CD4-positive, alpha-beta T cell treated with Interleukin-17A for 1 hour (primary cell): ENCODE measurements around the gene CCM2.

Source experiments
- DNase-seq: peaks from one replicate; pipeline ENCODE4 v3.0.0-alpha.2; 2020

Gene CCM2

DNA sequence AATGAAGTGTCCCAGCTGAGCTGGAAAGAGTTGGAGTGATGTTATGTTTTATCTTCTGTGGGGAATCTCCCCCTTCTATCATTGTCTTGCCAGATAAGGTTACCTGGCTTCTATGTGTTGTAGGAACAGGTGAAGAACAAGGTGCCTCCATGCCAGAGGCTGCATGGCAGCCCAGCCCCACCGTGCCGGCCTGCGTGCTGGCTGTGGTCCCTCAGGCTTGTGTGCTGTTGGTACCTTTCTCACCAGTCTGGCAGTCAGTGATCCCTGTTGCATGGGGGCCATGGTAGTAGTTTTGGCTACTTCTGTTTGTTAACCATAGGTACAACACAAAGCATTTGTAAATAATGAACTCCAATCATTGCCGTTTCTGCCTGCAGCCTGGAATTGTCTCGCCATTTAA, 37.9 kb downstream of the CCM2 start:
- no peak for DNase-seq

DNA sequence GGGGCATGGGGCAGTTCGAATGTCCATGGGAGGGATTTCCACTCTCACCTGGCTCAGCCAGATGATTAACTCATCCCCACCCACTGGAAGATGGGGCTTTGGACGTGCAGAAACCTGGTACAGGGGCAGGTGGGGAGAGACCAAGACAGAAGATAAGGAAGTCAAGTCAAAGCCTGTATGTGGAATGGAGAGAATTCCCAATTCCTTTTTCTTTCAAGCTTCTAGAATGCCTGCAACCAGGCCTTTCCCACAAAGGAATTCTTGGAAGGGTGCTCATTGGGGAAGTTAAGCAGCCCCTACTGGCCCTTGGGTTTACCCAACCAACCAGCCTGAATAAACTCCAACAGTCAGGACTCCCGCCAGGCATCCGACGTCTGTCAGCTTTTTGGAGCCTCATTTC, 39.1 kb downstream of the CCM2 start:
- DNase-seq, result no peak

DNA sequence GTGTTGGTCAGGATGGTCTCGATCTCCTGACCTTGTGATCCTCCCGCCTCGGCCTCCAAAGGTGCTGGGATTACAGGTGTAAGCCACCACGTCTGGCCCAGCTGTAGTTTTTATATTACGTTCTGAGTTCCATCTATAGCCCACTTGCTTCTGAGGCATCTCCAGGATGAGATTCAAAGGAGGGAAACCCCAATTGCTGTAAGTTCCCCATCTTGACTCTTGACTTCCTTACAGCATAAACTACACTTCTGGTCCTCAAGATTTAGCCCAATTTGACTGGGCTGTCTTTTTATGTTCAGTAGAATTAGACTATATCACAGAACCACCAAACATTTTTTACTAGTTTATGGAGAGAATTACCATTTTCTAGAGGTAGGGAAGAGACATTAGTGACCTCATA, 44.3 kb downstream of the CCM2 start:
- DNase-seq, result no peak

DNA sequence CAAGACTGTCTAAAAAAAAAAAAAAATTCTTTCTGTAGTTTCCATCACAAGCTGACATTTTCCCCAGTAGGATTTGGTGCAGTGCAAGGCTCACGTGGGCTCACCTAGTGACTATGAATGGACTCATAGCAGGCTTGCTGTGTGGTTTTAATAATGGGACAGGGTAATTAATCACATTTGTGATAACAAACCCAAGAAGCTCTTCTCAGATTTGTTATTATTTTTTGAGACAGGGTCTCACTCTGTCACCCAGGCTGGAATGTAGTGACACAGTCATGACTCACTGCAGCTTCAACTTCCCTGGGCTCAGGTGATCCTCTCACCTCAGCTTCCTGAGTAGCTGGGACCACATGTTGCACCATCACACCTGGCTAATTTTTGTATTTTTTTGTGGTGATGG, 48.7 kb downstream of the CCM2 start:
- no peak for DNase-seq

- no peak for DNase-seq
These were observed 50.2 kb downstream of the CCM2 start for GRCh38 chr7:45050198-45050597.

- DNase-seq, result no peak
These were observed 52.0 kb downstream of the CCM2 start for GRCh38 chr7:45052011-45052410.

- DNase-seq, result no peak
These were observed 53.4 kb downstream of the CCM2 start for GRCh38 chr7:45053401-45053800.

DNA sequence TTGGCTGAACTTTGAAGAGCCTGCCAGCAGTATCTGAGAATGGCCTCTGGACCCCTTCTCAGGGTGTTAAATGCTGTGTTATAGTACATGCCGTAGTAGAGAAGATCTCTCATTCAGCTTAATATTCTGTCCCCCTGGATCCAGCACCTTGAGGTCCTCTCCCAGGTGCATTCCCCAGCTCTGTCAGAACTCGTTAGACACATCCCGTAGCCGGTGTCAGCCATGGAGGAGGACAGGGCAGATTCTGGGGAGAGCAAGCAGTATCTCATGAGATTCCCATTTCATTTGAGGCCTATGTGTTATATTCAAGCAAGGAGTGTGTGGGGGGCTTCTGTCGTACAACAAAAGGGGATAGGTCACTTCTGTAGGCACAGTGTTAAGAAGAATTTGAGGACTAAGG, 53.9 kb downstream of the CCM2 start:
- DNase-seq, result no peak

DNA sequence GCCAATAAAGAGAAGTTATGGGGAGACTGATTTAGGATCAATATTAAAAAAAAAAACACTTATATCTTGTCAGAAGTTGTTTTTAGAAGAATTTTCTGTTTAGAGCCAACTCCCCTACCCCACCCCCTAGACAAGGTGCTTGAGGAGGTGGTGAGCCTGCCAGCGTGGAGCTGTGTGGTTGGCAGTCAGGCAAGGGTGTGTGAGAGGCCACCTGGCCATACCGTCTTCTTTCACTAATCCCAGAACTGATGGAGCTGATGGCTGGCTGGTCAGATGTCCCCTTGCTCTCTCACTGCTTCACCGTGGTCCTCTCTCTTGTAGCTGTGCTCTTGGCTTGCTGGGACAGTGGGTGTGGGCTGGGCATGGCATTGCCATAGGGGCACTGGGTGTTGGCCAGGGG, 54.4 kb downstream of the CCM2 start:
- DNase-seq, result no peak

- DNase-seq, result no peak
These were observed 55.0 kb downstream of the CCM2 start for GRCh38 chr7:45055016-45055415.

- no peak for DNase-seq
These were observed 55.7 kb downstream of the CCM2 start for GRCh38 chr7:45055594-45056219.

DNA sequence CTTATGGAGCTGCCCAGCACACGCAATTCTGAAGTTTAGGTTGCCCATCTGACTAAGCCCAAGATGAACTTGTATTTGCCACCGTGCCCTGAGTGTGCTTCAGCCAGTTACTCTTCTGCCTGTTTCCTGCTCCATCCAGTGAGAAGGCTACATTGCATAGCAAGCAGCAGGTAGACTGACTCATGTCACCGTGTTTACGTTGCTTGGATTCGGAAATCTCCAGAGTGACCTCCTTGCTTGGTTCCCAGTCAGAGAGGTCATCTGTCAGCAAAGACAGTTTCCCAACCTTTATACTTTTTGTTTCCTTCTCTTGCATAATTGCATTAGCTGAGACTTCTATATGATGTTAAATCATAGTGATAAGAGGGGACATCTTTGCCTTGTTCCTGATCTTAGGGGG, 57.9 kb downstream of the CCM2 start:
- no peak for DNase-seq

DNA sequence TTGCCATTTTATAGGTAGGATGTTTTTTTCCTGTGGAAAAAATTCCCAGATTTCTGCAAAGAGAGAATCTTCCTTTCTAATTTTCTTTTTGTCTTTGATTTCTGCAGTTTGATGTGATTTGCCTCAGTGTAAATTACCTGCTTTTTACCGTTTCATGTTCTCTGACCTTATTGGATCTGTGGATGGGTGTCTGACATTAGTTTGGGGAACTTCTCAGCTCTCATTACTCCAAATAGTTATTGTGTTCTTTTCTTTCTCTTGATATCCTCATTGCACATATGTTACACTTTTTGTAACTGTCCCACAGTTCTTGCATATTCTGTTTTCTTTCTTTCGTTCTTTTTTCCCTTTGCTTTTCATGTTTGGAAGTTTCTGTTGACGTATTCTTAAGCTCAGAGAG, 60.3 kb downstream of the CCM2 start:
- DNase-seq, result no peak

DNA sequence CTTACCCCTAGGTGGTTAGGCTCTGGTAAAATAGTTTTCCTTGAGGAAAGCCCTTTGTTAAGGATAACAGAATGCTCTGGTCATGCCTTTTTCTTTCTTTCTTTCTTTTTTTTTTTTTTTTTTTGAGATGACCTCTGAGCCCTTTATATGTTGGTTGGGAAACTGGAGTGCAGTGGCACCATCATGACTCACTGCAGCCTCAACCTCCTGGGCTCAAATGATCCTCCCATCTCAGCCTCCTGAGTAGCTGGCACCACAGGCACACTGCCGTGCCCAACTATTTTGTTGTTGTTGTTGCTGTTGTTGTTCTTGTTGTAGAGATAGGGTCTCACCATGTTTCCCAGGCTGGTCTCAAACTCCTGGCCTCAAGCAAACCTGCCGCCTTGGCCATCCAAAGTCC, 61.4 kb downstream of the CCM2 start:
- no peak for DNase-seq

GRCh38 chr7:45061806-45062425, 61.9 kb downstream of the CCM2 start:
- no peak for DNase-seq

- no peak for DNase-seq
These were observed 64.2 kb downstream of the CCM2 start for GRCh38 chr7:45064047-45064725.

- no peak for DNase-seq
These were observed 65.3 kb downstream of the CCM2 start for GRCh38 chr7:45065031-45065995.

DNA sequence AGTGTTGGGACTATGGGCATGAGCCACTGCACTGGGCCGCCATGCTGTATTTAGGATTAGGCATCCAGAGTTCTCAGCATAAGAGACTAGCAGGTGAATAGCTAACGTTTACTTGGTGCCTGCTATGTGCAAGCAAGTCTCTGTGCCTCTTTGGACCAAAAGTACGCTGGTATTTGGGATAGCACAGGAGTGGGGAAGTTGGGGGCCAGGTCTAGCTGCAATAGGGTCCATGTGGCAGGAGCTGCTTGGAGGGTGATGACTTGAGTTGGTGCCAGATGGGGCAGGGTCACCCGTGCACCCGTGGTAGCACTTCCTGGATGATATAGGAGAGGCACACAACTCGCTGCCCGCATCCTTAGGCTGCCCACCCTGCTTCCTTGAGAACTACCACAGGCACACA, 66.4 kb downstream of the CCM2 start:
- no peak for DNase-seq

DNA sequence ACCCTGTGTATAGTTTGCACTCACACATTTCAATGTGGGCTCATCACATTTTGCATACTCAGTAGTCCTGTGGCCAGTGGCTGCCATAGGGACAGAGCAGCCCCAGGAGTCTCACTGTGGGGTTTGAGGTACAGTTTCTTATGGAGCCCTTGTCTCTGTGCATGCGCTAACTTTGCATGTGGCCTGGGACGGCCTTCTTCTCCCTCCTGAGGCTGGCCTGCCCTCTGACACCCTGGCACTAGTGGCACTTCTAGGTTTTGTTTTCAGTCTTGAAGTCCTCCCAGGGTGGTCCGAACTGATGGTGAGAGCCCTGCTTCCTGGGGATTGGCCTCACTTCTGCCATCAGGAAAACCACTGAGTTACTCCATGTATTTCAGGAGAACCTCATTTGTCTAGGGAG, 67.6 kb downstream of the CCM2 start:
- DNase-seq, result no peak

DNA sequence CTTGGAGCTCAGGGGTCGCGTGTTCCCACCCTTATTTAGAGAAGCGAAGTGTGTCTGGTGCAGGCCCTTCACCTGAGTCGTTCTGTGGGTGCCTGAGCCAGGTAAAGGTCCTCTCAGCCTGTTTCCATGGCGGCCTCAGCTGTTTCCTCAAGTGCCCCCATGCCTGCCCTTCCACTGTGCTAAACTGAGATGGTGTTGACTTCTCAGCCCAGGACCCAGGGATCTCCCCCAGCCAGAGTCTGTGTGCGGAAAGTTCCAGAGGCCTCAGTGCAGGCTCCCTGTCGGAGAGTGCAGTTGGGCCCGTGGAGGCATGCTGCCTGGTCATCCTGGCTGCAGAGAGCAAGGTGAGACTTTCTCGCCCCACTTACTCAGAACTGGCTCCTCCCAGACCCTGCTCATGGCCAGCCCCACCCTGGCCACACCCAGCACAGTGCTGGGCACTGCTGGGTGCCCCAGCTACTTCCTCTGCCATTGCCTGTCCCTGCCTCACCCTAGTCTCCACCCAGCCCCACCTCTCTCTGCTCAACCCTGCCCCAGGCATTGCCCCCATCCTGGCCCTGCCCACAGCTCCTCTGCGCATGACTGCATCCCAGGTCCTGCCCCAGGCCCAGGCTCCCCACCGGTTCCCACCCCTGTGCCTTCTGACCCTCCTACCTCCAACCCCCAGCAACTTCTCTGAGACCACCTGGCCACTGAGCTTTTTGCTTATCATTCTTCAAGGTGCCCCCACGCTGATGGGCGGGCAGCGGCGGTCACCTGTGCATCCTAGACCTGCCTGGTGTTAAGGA, 68.4 kb downstream of the CCM2 start:
- DNase-seq, result no peak

GRCh38 chr7:45069444-45070253, 69.6 kb downstream of the CCM2 start:
- no peak for DNase-seq

DNA sequence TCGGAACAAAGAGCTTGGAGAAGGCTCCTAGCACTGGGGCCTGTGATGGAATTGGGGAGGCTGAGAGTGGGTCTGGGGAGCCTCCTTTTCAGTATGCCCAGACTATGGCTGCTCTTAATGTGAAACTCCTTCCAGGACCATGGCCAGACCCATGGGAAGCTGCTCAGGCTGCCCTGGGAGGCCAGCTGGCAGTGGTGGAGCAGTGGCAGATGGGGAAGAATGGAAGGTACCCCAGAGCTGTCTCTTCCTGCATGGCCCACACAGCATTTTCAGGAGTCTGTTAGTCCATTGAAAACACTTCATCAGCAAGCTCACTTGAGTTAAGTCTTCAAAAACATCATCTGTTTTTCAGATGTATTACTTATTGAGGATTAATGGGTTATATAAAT, 70.2 kb downstream of the CCM2 start:
- DNase-seq, result no peak
